Cardiac muscle cell (in vitro differentiated cells and primary cell): Measurements from ENCODE around the gene HYPK. TPM values are rescaled to one million over a fixed set of nuclear protein-coding genes. Genes with fewer than 3 reads are reported as not detected.
"Not testable (repeated sequence)": the region's sequence is repeated elsewhere in the genome, so short reads cannot be mapped to it uniquely, and the experiment has no call there.

Experiments used
- DNase-seq, 2 donors: peaks; one replicate each; pipeline versions ENCODE4 v3.0.0 to v3.0.0-alpha.2; 2010 to 2017; ENCODE audit warnings: low read depth in 1 of 2, low spot score in 1 of 2
- H3K27ac ChIP-seq: fragments of 200-600 bp; sonication (generic); 2 replicates; pipeline ENCODE4 v1.5.1; 2016
- H3K27me3 ChIP-seq: fragments of 200-600 bp; sonication (generic); 2 replicates; pipeline ENCODE4 v1.6.0; 2016; ENCODE audit warnings: control low read depth
- H3K36me3 ChIP-seq: fragments of 200-600 bp; sonication (generic); 2 replicates; pipeline ENCODE4 v1.5.1; 2016; ENCODE audit warnings: control low read depth
- H3K4me1 ChIP-seq: fragments of 200-600 bp; sonication (generic); 2 replicates; pipeline ENCODE4 v1.8.1; 2017; ENCODE audit warnings: low read depth, mild to moderate bottlenecking, mixed run types
- H3K4me3 ChIP-seq: fragments of 200-600 bp; sonication (generic); 2 replicates; pipeline ENCODE4 v1.5.1; 2016; ENCODE audit warnings: mild to moderate bottlenecking
- H3K9me3 ChIP-seq: fragments of 200-600 bp; sonication (generic); 2 replicates; pipeline ENCODE4 v1.5.1; 2017; ENCODE audit warnings: low read depth, mild to moderate bottlenecking, control low read depth
- CTCF ChIP-seq: IDR thresholded peaks from 2 replicates; pipeline ENCODE4 v1.5.1; 2012; ENCODE audit warnings: low read depth, mild to moderate bottlenecking, low read length
- polyA plus RNA-seq: library from polyadenylated mRNA; unstranded; fragments of >200 nt; fragmentation: Nextera tagmentation; extraction: Ambion mirVana; gene quantifications from 2 replicates; pipeline ENCODE4 v1.2.1, GENCODE V29; 2016
- total RNA-seq: library from RNA; depleted of rRNA; stranded (reverse); fragments of >200 nt; gene quantifications from 2 replicates; pipeline ENCODE4 v1.2.3, GENCODE V29; 2016

Gene HYPK
- total and polyA plus RNA-seq, 2 experiments from 2014 or later: 12.8 to 17.2 TPM

DNA sequence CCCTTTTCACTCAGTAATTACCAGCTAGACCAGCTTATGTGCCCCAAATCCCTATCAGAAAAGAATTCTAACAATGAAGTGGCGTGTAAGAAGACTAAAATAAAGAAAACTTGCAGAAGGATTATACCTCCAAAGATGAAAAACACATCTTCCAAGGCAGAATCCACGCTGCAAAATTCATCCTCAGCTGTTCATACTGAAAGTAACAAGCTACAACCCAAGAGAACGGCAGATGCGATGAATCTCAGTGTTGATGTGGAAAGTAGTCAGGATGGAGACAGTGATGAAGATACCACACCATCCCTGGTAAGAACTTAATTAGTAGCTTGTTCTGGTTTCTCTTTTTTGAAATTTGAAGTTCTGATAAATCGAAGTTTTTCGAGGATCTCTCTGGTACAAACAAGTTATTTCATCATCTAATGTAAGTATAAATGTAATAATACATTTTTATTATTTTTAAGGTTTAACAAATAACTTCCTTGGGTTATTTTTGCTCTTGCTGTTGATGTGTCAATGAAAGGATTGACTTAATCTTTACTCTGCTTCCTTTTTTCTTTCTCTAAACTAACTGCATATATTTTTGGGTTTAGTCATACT, 27.8 kb downstream of the HYPK start:
- DNase-seq: peak in 1 of 2 donors; percentile 17

GRCh38 chr15:43829951-43830540, 29.6 kb downstream of the HYPK start:
- not testable (repeated sequence) for H3K4me3 ChIP-seq, H3K4me1 ChIP-seq, H3K27ac ChIP-seq, H3K9me3 ChIP-seq, DNase-seq, H3K27me3 ChIP-seq, H3K36me3 ChIP-seq

More for the DNA sequence above, 27.8 kb downstream of the HYPK start:
- H3K4me1 ChIP-seq: no peaks in the 10 kb centered on the region
- no peaks in the 10 kb centered on the region for H3K27me3 ChIP-seq
- H3K36me3 ChIP-seq: no peaks in the 10 kb centered on the region
- no peak for TF ChIP-seq CTCF
- no peak overlapping the region for H3K4me3 ChIP-seq
- no peak overlapping the region for H3K27ac ChIP-seq
- no peaks in the 10 kb centered on the region for H3K9me3 ChIP-seq

- not testable (repeated sequence) for H3K27ac ChIP-seq, H3K36me3 ChIP-seq, DNase-seq, H3K9me3 ChIP-seq, H3K4me3 ChIP-seq, H3K27me3 ChIP-seq, H3K4me1 ChIP-seq
Observed at GRCh38 chr15:43830691-43831275, 30.4 kb downstream of the HYPK start.

DNA sequence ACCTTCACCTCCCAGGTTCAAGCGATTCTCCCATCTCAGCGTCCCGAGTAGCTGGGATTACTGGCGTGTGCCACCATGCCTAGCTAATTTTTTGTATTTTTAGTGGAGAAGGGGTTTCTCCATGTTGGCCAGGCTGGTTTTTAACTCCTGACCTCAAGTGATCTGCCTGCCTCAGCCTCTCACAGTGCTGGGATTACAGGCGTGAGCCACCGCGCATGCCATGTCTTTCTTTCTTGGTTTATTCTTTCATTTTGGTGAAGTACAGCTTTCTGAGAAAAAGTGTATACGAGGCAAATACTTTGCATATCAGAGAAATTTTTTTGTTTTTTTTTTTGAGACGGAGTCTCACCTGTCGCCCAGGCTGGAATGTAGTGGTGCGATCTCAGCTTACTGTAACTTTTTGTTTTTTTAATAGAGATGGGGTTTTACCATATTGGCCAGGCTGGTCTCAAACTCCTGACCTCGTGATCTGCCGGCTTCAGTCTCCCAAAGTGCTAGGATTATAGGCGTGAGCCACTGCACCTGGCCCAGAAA, 31.2 kb downstream of the HYPK start:
- not testable (repeated sequence) for DNase-seq, H3K27ac ChIP-seq, H3K4me3 ChIP-seq, H3K36me3 ChIP-seq, H3K9me3 ChIP-seq, H3K27me3 ChIP-seq, H3K4me1 ChIP-seq

GRCh38 chr15:43832485-43832884, 32.1 kb downstream of the HYPK start:
- not testable (repeated sequence) for H3K4me3 ChIP-seq, DNase-seq, H3K27ac ChIP-seq, H3K4me1 ChIP-seq, H3K27me3 ChIP-seq, H3K9me3 ChIP-seq, H3K36me3 ChIP-seq

- H3K27me3 ChIP-seq: no peaks in the 10 kb centered on the region
- no peak for DNase-seq
- no peaks in the 10 kb centered on the region for H3K9me3 ChIP-seq
- H3K4me1 ChIP-seq: no peaks in the 10 kb centered on the region
- no peak for TF ChIP-seq CTCF
- no peaks in the 10 kb centered on the region for H3K36me3 ChIP-seq
- H3K27ac ChIP-seq: no peak overlapping the region
- no peak overlapping the region for H3K4me3 ChIP-seq
Observed at GRCh38 chr15:43845421-43845820, 45.0 kb downstream of the HYPK start.

GRCh38 chr15:43851251-43851650, 50.9 kb downstream of the HYPK start:
- DNase-seq: no peak
- Histone ChIP-seq H3K27me3 (no peaks in the 10 kb centered on the region), H3K9me3 (no peaks in the 10 kb centered on the region), H3K36me3 (no peaks in the 10 kb centered on the region), H3K4me3 (no peak overlapping the region), H3K4me1 (no peaks in the 10 kb centered on the region), H3K27ac (no peak overlapping the region)
- no peak for TF ChIP-seq CTCF
